ENCODE measurements around the gene SLX9.

The SLX9 gene

GRCh38 chr21:44930543-44930981 is 9.3 kb upstream of the SLX9 start:
- no peak for DNase-seq (ENCODE audit: low spot score)

- no peak for DNase-seq (ENCODE audit: low spot score)
Measured at GRCh38 chr21:44931137-44931500, 8.7 kb upstream of the SLX9 start.

- no peak for DNase-seq (ENCODE audit: low spot score)
Measured at GRCh38 chr21:44931501-44932407, 8.1 kb upstream of the SLX9 start.

- DNase-seq (ENCODE audit: low spot score), result peak; percentile 66
Measured at GRCh38 chr21:44932408-44933181, 7.2 kb upstream of the SLX9 start.

- no peak for DNase-seq (ENCODE audit: low spot score)
Measured at GRCh38 chr21:44933199-44933917, 6.5 kb upstream of the SLX9 start.

GRCh38 chr21:44933918-44934260 is 5.9 kb upstream of the SLX9 start:
- no peak for DNase-seq (ENCODE audit: low spot score)

- DNase-seq (ENCODE audit: low spot score), result no peak
Measured at GRCh38 chr21:44934276-44934675, 5.6 kb upstream of the SLX9 start.

- no peak for DNase-seq (ENCODE audit: low spot score)
Measured at GRCh38 chr21:44934797-44935532, 4.9 kb upstream of the SLX9 start.

GRCh38 chr21:44935533-44935927 is 4.3 kb upstream of the SLX9 start:
- DNase-seq (ENCODE audit: low spot score), result no peak

- no peak for DNase-seq (ENCODE audit: low spot score)
Measured at GRCh38 chr21:44938772-44939531, 877 bp upstream of the SLX9 start.

- no peak for DNase-seq (ENCODE audit: low spot score)
Measured at GRCh38 chr21:44940116-44940631, 345 bp downstream of the SLX9 start.

GRCh38 chr21:44941567-44941966 is 1.7 kb downstream of the SLX9 start:
- DNase-seq (ENCODE audit: low spot score), result no peak

- no peak for DNase-seq (ENCODE audit: low spot score)
Measured at GRCh38 chr21:44942566-44942965, 2.7 kb downstream of the SLX9 start.

GRCh38 chr21:44943005-44943685 is 3.3 kb downstream of the SLX9 start:
- no peak for DNase-seq (ENCODE audit: low spot score)

GRCh38 chr21:44943686-44944550 is 4.1 kb downstream of the SLX9 start:
- DNase-seq (ENCODE audit: low spot score), result no peak

GRCh38 chr21:44944596-44944995 is 4.8 kb downstream of the SLX9 start:
- DNase-seq (ENCODE audit: low spot score), result no peak

GRCh38 chr21:44946254-44947041 is 6.6 kb downstream of the SLX9 start:
- no peak for DNase-seq (ENCODE audit: low spot score)

GRCh38 chr21:44947111-44947929 is 7.5 kb downstream of the SLX9 start:
- DNase-seq (ENCODE audit: low spot score), result no peak
